Panc1 (cell line): Measurements from ENCODE around the gene ABCB8. TPM values are rescaled to one million over a fixed set of nuclear protein-coding genes. Genes with fewer than 3 reads are reported as not detected.

Experiments used
- ATAC-seq: fragments of 200-7000 bp; cut with Tn5 transposase; 2 replicates; pipeline ENCODE4 v1.9.1; 2020; ENCODE audit warnings: mild to moderate bottlenecking, moderate library complexity
- BruUV-seq: library from RNA; stranded (reverse); fragments of 400-500 nt; replicated peaks from 2 replicates; lab custom pipeline; 2021; lab: Mats Ljungman, UMichigan
- CTCF ChIA-PET: fragments of 300-600 bp; sonication (Branson Sonifier 250); formaldehyde crosslinking; loops from one replicate; lab custom pipeline; 2022; ENCODE audit warnings: antibody characterized with exemption; lab: Charles Lee
- POLR2A ChIA-PET: fragments of 300-600 bp; sonication (Branson Sonifier 250); formaldehyde crosslinking; loops from one replicate; lab custom pipeline; 2022; ENCODE audit warnings: antibody characterized with exemption; lab: Charles Lee
- DNase-seq: peaks from one replicate; pipeline ENCODE4 v3.0.0-alpha.2; 2010; ENCODE audit warnings: low read depth, low spot score
- H3K27ac ChIP-seq: 2 replicates; pipeline ENCODE4 v1.5.1; 2011; ENCODE audit warnings: mild to moderate bottlenecking, low read length, inconsistent platforms
- H3K27me3 ChIP-seq: fragments of 200-500 bp; sonication (Bioruptor generic); 2 replicates; pipeline ENCODE4 v1.6.0; 2014; ENCODE audit warnings: low read length, inconsistent platforms; ENCODE audit not compliant: control insufficient read depth, insufficient read depth
- H3K36me3 ChIP-seq: fragments of 200-500 bp; sonication (Bioruptor generic); 2 replicates; pipeline ENCODE4 v1.5.1; 2014; ENCODE audit warnings: inconsistent platforms, mild to moderate bottlenecking, low read length, moderate library complexity; ENCODE audit not compliant: control insufficient read depth, insufficient read depth
- H3K4me1 ChIP-seq: 2 replicates; pipeline ENCODE4 v1.5.1; 2011; ENCODE audit warnings: inconsistent platforms, mild to moderate bottlenecking, low read length, moderate library complexity; ENCODE audit not compliant: control insufficient read depth, insufficient read depth
- H3K4me3 ChIP-seq, 2 experiments: 2 replicates each; pipeline ENCODE4 v1.5.1; 2011 to 2012; ENCODE audit warnings: low read depth in 2 of 2, low read length in 2 of 2, mild to moderate bottlenecking in 2 of 2, inconsistent platforms in 1 of 2, moderate library complexity in 1 of 2
- H3K9me3 ChIP-seq: fragments of 200-500 bp; sonication (Bioruptor generic); 2 replicates; pipeline ENCODE4 v1.5.1; 2014; ENCODE audit warnings: low read depth, mild to moderate bottlenecking, inconsistent platforms, low read length, moderate library complexity; ENCODE audit not compliant: control insufficient read depth, insufficient read depth
- POLR2AphosphoS5 ChIP-seq: IDR thresholded peaks from 2 replicates; pipeline ENCODE4 v1.6.1; 2012; ENCODE audit warnings: mild to moderate bottlenecking, low read depth, low read length, moderate library complexity
- SIN3A ChIP-seq: IDR thresholded peaks from 2 replicates; pipeline ENCODE4 v1.6.1; 2012; ENCODE audit warnings: low read depth, mild to moderate bottlenecking, low read length, moderate library complexity, borderline replicate concordance; ENCODE audit not compliant: insufficient read depth
- TCF7L2 ChIP-seq: IDR thresholded peaks from 2 replicates; pipeline ENCODE4 v1.6.1; 2011; ENCODE audit warnings: mild to moderate bottlenecking, low read depth, low read length, inconsistent platforms
- in situ Hi-C: cut with HindIII; loops from 2 replicates; pipeline ENCODE4 v1.10.0; 2016; ENCODE audit warnings: low sequenced_read_pairs, low pct_unique_long_range_greater_than_20kb
- intact Hi-C: fragments of 100-400 bp; cut with micrococcal nuclease; formaldehyde crosslinking; loops from one replicate; pipeline ENCODE4 v1.10.0; 2022; ENCODE audit not compliant: unreplicated experiment
- total RNA-seq: library from RNA; stranded (reverse); gene quantifications from one replicate; pipeline ENCODE4 v1.2.1, GENCODE V29; 2021; ENCODE audit not compliant: unreplicated experiment
- TF ChIP-seq, protein P1 (sequence below), 2 experiments: IDR thresholded peaks; 2 replicates each; pipeline ENCODE4 v1.6.1; 2011 to 2012; ENCODE audit warnings: low read depth in 2 of 2, control low read depth in 1 of 2, low read length in 1 of 2, mild to moderate bottlenecking in 1 of 2, moderate library complexity in 1 of 2; ENCODE audit not compliant: insufficient read depth in 1 of 2
- TF ChIP-seq, protein P2 (sequence below): fragments of 450-650 bp; IDR thresholded peaks from 2 replicates; pipeline ENCODE4 v1.5.1; 2017; ENCODE audit warnings: mild to moderate bottlenecking

The ABCB8 gene
- total RNA-seq, 1 experiment from 2014 or later: 49.8 TPM

DNA sequence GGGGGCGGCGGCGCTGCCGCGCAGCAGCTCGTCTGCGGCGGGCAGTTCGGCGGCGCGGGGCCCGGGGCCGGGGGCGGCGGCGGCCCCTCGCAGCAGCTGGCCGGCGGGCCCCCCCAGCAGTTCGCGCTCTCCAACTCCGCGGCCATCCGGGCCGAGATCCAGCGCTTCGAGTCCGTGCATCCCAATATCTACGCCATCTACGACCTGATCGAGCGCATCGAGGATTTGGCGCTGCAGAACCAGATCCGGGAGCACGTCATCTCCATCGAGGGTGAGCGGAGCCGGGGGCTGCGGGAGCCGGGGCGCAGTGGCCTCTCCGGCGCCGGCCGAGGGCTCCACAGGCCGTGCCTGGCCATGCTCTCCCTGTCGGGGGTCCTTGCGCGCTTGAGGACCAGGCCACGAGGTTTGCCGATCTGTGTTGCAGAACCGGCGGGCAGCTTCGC, 58.6 kb downstream of the ABCB8 start:
- Histone ChIP-seq H3K4me3 (peak overlapping the region; percentile 88 to 93), H3K9me3 (no peaks in the 10 kb centered on the region), H3K27ac (peak overlapping the region; percentile 77), H3K4me1 (peaks cover 44% of the 10 kb centered on the region), H3K36me3 (no peaks in the 10 kb centered on the region; the same call in 1 of the 2 replicates), H3K27me3 (no peaks in the 10 kb centered on the region)
- no TSS peak for BruUV-seq
- ATAC-seq: no peak
- POLR2A ChIA-PET: no interaction called here
- no peak for TF ChIP-seq SIN3A
- TF ChIP-seq, protein P1, sequence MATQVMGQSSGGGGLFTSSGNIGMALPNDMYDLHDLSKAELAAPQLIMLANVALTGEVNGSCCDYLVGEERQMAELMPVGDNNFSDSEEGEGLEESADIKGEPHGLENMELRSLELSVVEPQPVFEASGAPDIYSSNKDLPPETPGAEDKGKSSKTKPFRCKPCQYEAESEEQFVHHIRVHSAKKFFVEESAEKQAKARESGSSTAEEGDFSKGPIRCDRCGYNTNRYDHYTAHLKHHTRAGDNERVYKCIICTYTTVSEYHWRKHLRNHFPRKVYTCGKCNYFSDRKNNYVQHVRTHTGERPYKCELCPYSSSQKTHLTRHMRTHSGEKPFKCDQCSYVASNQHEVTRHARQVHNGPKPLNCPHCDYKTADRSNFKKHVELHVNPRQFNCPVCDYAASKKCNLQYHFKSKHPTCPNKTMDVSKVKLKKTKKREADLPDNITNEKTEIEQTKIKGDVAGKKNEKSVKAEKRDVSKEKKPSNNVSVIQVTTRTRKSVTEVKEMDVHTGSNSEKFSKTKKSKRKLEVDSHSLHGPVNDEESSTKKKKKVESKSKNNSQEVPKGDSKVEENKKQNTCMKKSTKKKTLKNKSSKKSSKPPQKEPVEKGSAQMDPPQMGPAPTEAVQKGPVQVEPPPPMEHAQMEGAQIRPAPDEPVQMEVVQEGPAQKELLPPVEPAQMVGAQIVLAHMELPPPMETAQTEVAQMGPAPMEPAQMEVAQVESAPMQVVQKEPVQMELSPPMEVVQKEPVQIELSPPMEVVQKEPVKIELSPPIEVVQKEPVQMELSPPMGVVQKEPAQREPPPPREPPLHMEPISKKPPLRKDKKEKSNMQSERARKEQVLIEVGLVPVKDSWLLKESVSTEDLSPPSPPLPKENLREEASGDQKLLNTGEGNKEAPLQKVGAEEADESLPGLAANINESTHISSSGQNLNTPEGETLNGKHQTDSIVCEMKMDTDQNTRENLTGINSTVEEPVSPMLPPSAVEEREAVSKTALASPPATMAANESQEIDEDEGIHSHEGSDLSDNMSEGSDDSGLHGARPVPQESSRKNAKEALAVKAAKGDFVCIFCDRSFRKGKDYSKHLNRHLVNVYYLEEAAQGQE (IDR thresholded peaks at IDR 0.05; ENCODE audit: insufficient read depth in 1 of 2, low read depth in 2 of 2, low read length in 1 of 2): no peak
- TF ChIP-seq TCF7L2: no peak
- TF ChIP-seq, protein P2, sequence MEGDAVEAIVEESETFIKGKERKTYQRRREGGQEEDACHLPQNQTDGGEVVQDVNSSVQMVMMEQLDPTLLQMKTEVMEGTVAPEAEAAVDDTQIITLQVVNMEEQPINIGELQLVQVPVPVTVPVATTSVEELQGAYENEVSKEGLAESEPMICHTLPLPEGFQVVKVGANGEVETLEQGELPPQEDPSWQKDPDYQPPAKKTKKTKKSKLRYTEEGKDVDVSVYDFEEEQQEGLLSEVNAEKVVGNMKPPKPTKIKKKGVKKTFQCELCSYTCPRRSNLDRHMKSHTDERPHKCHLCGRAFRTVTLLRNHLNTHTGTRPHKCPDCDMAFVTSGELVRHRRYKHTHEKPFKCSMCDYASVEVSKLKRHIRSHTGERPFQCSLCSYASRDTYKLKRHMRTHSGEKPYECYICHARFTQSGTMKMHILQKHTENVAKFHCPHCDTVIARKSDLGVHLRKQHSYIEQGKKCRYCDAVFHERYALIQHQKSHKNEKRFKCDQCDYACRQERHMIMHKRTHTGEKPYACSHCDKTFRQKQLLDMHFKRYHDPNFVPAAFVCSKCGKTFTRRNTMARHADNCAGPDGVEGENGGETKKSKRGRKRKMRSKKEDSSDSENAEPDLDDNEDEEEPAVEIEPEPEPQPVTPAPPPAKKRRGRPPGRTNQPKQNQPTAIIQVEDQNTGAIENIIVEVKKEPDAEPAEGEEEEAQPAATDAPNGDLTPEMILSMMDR: no peak
- TF ChIP-seq POLR2AphosphoS5: no peak
- intact Hi-C loops (no loop called here), in situ Hi-C loops (no loop called here)
- DNase-seq: no peak
- CTCF ChIA-PET: no interaction called here

DNA sequence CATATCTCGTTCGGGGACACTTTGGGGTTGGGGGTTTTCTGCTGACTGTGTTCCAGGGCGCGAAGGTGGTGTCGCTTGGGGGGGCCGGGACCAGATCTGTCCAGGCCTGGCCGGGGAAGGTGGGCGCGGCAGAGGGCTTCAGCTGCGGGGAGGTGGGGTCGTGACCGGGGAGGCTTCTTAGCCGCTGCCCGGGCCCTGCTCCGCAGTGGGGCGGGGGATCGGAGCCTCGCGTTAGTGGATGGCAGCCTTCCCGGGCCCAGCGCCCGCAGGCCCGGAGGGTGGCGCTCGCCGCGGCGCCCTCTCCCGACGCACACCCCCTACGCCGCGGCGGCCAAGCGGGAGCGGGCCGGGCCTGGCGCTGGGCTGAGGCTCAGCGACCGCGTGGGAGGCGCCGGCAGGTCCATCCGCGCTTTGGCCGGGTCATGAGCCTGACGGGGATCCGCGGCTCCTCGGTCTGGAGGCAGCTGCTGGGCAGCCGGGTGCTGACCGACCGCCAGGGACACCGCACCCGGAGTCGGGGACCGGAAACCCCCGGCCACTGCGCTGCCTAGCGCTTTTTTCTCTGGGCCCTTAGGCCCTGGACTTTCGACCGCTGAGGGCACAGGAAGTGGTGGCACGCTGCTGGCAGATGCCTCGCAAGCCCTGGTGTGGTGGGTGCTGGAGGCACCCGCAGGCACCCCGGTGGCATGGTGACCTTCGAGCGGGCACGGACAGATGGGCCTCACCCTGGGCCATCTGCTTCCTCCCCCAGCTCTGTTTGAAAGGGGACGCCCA, 59.2 kb downstream of the ABCB8 start:
- ChIA-PET POLR2A (interaction anchor here (0.6 kb wide), 1 partner anchor 57 kb away, joined by 6 read pairs; no protein-coding TSS in a partner anchor), CTCF (interaction anchor here (1.1 kb wide), 1 partner anchor 59 kb away, joined by 3 read pairs; no protein-coding TSS in a partner anchor)
- no TSS peak for BruUV-seq
- Histone ChIP-seq H3K4me3 (peak overlapping the region; percentile 88 to 93), H3K36me3 (no peaks in the 10 kb centered on the region; the same call in 1 of the 2 replicates), H3K27ac (peak overlapping the region; percentile 77), H3K4me1 (peaks cover 44% of the 10 kb centered on the region), H3K27me3 (no peaks in the 10 kb centered on the region), H3K9me3 (no peaks in the 10 kb centered on the region)
- intact Hi-C loops (no loop called here), in situ Hi-C loops (no loop called here)
- TF ChIP-seq, protein P2: peak; percentile 78
- TF ChIP-seq SIN3A (peak; percentile 85; the same call in 1 of the 2 replicates), TCF7L2 (no peak)
- no peak for DNase-seq
- ATAC-seq: peak; percentile 42
